ENCODE data around the gene FAM187B. TPM values are rescaled to one million over a fixed set of nuclear protein-coding genes. Genes with fewer than 3 reads are reported as not detected.
"Not testable (repeated sequence)": the region's sequence is repeated elsewhere in the genome, so short reads cannot be mapped to it uniquely, and the experiment has no call there.

The FAM187B gene
- total RNA-seq, 1 donor from 2014 or later = 0.48 TPM

DNA sequence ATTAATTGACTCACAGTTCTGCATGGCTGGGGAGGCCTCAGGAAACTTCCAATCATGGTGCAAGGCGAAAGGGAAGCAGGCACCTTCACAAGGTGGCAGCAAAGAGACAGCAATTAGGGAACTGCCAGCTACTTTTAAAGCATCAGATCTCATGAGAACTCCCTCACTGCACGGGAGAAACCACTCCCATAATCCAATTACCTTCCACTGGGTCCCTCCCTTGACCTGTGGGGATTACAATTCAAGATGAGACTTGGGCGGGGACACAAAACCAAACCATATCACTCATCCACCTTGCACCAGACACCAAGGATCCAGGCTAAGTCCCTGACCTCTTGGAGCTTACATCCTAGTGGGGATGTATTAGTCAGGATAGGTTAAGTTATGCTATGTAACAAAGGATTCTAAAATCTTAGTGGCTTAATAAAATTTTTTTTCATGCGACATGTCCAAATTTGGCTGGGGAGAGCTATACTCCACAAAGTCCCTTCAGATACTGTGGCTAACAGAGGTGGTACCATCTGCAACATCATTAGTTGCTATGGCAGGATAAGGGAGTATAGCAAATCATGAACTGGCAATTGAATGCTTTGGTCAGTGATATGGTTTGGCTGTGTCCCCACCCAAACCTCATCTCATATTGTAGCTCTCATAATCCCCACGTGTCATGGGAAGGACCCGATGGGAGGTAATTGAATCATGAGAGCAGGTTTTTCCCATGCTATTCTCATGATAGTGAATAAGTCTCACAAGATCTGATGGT is 8.3 kb upstream of the FAM187B start:
- DNase-seq (ENCODE audit: low spot score) = no peak

DNA sequence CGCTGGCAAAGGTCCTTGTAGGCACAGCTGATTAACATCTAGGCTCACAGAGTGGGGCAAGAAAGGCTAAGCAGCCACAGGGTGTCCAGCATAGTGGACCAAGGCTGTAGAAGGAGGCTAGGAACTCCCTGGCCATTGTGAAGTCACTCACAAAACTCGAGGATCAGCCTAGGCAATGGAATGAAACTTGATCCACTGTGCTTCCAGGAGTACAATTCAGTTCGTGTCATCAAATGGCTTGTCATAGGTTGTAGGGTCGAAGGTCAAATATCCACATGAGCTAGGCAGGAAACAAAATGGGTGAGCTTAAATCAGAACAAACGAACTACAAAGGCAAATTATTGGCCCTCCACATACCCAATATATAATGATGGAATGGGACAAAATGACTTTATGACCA is 4.4 kb upstream of the FAM187B start:
- no peak for DNase-seq (ENCODE audit: low spot score)

DNA sequence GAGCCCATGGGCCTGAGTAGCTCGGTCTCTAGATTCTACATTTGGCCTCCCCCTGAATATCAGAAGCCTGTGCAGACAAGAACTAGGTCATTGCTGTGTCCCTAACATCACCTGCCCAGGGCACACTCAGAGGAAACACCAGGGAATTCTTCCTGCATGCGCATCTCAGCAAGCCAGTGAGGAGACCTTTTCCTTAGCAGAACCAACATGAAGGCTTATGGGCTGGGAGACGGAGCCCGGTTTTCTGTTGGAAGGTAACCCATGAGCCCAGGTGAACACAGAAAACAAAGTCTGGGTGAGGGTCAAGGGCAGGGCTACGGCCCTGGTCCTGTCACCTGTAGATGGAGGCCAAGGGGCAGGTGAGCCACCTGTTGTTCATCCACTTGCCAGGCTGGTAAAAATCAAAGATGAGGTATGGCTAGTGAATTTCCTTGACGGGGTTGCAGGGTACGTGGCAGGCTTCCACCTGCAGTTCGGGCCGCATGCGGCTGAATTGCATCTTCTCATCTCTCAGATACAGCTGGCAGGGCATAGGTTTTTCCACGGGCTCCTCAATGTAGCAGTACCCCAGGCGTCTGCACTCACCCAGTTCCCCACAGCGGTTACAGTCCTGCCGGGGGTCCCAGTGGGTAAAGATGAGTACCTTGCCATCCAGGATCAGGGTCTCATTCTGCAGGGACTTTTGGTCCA is 3.6 kb upstream of the FAM187B start:
- no peak for DNase-seq (ENCODE audit: low spot score)

DNA sequence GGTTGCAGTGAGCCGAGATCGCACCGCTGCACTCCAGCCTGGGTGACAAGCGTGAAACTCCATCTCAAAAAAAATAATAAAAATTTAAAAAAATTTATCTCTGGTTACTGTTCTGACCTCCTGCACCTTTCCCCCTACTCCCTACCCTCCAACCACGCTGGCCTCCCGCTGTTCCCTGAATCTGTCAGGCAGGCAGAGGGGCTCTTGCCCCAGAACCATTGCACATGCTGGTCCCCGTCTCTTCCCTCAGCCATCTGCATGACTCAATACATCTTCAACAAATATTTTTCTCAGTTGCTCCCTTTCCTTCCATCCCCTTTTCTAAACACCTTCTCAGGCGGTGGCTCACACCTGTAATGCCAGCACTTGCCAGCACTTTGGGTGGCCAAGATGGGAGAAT is 1.1 kb upstream of the FAM187B start:
- DNase-seq (ENCODE audit: low spot score) = no peak

DNA sequence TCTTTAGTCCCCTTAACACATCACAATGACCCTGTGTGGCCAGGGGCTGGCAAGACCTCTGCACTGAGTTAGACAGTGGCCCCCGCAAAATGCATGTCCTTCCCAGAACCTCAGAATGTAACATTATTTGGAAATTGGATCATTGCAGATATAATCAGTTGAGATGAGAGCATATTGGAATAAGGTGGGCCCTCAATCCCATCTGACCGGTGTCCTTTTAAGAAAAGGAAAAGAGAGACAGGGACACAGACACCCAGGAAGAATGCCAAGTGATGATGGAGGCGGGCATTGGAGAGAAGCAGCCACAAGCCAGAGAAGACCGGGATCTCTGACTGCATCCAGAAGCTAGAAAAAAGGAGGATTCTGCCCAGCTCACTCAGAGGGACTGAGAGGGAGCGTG is 1.8 kb downstream of the FAM187B start:
- no peak for DNase-seq (ENCODE audit: low spot score)

DNA sequence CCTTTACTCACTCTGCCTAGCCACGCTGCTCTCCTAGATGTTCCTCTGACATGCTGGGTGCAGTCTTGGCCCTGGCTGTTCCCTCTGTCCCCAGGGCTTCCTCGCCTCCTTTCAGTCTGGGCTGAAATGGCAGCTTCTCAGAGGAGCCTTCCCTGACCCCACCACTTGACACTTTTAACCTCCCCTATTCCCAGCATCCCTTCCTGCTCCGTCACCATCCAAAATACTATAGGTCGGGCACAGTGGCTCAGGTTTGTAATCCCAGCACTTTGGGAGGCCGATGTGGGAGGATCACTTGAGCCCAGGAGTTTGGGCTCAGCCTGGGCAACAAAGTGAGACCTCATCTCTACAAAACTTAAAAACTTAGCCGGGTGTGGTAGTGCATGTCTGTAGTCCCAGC is 2.6 kb downstream of the FAM187B start:
- no peak for DNase-seq (ENCODE audit: low spot score)

DNA sequence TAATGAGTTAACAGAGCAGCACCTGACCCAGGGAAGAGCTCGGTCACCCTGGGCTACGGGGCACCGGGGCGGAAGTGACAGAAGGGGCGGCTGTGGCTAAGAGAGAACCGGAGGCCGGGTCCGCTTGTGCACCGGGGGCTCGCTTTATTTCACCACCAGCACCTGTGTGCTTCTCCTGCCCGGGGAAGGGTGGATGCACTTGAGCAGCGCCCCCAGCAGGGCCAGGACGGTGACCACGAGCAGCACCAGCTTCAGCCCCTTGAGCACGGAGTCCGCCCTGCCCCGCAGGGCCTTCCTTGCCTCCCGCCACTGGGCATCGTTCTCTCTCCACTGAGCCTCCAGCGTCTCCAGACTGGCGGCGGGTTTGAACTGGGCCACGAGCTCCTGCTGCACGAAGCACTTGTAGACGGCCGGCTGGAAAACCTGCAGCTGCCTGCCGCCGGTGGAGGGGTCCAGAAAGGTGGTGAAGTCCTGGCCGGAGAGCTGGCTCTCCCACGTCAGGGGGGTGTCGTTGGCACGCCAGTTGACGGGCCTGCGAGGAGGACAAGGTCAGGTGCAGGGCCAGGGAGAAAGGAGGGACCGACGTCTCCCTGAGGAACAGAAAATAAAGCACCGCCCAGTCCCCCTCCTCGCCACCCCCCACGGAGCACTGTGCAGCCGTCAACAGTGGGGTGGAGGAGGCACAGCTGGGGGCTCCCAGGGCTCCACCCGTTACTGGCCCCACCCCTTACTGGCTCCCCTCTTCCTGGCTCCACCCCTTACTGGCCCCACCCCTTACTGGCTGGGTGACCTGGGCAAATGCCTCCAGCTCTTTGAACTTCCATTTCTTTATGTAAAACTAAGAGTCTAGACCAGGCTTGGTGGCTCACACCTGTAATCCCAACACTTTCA is 3.6 kb downstream of the FAM187B start:
- DNase-seq (ENCODE audit: low spot score) = no peak

DNA sequence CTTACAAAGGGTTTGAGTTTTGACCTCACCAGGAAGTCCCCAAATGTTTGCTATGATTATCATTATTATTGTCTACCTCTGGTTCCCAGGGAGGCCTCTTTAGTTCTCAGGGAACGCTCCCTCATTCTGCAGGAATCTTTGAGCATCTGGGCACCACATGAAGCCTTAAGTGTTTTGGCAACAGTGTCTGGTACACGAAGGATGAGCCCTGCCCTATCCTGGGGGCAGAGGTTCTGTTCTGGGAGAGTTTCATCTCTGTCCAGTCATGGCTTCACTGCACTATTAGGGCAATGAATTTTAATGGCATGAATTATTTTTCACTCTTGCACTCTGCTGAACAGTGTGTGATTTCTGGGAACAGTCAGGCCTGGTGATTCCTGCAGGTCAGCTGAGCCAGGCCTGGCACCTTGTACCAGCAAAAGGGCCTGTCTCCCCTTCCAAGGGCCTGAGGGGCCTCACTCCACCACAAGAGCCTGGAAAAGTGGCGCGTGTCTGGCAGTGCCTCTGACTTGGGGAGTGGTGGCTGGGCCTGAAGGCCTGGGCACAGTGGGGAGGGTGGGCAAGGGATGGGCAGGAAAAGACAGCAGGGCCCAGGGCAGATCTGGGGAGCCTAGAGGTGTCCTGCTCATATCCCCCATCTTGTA is 4.6 kb downstream of the FAM187B start:
- DNase-seq (ENCODE audit: low spot score) = no peak

DNA sequence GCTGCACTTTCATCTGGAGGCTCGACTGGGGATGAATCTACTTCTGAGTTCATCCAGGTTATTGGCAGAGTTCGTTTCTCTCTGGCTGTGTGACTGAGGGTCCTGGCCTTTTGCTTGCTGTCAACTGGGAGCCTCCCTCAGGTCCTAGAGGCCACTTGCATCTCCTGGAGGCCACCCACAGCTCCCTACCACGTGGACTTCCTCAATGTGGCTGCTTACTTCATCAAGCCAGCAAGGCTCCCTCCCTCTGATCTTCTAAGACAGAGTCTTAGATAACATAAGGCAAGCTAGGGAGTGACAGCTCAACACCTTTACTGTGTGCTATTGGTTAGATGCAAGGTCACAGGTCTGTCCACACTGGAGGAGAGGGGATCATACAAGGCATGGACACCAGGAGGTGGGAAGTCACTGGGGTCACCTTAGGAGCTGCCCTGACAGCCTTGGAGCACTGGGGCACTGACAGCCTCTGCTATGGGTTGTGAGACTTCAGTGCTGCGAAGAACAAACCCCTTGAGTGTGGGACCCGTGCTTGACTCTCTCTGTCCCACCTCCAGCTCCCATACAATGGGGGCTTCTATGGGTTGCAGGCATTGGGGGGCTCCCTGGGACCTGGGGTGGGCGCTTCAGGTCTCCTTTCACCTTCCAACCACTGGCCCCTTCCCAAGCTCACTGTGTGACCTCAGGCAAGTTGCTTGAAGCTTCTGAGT is 5.3 kb downstream of the FAM187B start:
- no peak for DNase-seq (ENCODE audit: low spot score)

DNA sequence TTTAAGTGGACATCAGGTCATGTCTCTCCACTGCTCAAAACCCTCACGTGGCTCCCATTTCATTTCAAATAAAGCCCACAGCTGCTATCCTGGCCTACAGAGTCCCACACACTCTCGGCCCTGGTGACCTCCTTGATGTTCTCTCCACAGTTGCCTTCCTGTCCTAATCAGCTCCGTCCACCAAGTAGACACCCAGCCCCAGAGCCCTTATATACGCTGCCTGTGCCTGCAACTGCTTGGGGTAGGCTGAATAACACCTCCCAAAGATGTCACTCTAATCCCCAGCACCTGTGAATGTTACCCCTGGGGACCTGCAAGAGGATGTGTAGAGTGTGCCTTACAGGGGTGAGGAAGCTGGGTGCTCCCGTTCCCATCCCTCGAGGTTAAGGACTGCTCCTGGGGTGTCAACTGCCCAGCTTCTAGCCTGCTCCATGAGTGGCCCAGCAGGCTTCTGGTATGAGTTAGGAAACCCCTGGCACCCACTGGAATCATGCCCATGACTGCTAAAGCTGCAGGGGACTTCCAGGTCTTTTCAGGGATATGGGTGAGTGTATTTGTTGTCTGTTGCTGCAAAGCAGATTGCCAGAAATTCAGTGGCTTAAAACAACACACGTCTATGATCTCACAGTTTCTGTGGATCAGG is 6.0 kb downstream of the FAM187B start:
- no peak for DNase-seq (ENCODE audit: low spot score)

DNA sequence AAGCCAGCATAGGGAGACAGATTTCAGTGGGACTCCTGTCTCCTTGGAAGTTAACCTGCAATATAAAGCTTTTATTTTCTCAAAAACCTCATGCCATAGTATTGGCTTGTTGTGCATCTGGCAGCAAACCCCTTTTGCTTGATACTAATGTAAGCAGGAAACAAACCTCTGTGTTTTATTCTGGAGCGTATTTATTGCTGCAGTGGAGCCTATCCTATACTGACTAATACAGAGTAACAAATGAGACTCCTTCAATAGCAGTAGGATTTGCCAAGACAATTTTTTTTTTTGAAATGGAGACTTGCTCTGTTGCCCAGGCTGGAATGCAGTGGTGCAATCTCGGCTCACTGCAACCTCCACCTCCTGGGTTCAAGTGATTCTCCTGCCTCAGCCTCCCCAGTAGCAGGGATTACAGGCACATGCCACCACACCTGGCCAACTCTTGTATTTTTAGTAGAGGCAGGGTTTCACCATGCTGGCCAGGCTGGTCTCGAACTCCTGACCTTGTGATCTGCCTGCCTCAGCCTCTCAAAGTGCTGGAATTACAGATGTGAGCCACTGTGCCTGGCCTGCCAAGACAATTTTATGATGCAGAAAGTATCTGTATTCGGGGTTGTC is 7.5 kb downstream of the FAM187B start:
- DNase-seq (ENCODE audit: low spot score) = not testable (repeated sequence)

DNA sequence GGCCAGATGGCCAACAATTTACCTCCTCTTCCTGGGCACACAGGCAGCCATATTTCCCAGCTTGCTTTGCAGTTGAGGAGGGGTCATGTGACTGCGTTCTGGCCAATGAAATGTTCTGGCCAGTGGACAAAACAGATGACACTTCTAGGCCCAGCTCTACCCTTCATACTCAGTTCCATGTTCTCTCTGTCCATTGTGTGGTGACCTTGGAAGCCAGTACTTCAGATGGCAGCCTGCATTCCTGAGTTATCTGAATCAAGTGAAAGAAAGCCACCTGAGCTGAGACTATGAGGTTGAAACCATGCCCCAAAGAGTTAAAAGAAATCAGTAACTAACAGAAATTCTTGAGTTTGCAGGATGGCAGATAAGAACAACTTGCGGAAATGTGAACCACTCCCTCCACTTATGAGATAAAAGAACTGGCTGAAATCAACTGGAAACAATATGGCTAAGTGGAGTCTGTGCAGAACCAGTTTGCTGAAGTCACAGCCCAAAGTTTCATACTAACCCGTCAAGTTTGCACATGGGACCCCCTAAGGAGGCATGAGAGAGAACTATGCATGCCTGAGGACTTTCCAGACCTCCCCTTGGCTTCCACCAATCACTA is 8.1 kb downstream of the FAM187B start:
- DNase-seq (ENCODE audit: low spot score) = peak; percentile 42

DNA sequence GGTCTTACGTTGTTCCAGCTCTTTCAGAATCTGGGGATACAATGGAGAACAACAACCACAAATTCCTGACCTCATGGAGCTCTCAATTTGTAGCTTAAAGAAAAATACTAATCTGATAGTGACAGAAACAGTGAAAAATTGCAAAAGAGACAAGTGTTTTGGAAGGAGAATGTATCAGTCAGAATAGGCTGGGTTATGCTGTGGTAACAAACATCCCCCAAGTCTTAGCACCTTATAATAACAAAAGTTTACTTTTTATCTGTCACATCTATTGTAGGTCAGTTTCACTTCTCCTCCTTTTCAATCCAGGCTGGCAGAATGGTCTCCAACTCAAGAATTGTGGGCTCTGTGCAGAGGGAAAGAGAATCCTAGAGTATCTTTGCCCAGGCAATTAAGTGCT is 9.5 kb downstream of the FAM187B start:
- no peak for DNase-seq (ENCODE audit: low spot score)

DNA sequence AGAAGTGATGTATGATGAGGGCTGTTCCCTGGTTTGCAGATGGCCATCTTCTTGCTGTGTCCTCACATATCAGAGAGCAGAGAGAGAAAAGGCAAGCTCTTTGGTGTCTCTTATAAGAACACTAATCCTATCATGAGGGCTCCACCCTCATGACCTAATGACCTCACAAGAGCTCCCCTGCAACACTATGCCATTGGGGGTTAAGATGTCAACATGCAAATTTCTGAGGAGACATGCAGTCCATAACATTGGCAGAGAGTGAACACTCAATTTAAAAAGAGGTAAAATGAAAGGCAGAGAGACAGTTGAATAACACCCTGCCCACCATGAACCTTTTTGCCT is 10.9 kb downstream of the FAM187B start:
- DNase-seq (ENCODE audit: low spot score) = no peak

DNA sequence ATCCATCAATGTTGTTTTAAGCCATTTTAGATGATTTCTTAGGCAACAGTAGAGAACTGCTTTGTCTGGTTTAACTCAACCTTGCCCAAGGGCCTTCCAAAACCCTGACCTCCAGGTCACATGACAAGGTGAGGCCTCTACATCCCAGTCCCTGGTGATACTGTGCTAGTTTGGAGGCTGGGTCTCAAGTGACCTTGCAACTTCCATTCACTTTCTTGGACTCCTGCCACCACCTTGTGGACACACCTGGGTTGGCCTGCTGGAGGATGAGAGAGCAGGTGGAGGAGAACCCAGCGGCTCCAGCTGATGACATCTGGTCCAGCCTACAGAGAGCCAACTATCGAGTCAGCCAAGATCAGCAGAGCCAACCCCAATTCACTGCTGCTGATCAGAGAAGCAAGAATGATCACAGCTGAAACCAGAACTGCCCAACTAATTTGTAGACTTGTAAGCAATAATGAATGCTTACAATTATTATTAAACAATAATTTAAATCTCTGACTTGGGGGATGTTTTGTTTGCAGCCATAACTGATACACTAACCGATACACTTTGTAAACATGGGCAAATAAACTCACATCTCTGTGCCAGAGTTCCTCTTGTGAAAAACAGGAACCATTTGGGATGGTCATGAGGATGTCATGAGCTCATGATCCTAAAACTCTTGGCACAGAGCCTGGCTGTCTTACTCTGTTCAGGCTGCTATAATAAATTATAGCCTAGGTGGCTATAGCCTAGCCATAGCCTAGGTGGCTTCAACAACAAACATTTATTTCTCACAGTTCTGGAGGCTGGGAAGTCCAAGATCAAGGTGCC is 11.5 kb downstream of the FAM187B start:
- DNase-seq (ENCODE audit: low spot score) = peak; percentile 22

DNA sequence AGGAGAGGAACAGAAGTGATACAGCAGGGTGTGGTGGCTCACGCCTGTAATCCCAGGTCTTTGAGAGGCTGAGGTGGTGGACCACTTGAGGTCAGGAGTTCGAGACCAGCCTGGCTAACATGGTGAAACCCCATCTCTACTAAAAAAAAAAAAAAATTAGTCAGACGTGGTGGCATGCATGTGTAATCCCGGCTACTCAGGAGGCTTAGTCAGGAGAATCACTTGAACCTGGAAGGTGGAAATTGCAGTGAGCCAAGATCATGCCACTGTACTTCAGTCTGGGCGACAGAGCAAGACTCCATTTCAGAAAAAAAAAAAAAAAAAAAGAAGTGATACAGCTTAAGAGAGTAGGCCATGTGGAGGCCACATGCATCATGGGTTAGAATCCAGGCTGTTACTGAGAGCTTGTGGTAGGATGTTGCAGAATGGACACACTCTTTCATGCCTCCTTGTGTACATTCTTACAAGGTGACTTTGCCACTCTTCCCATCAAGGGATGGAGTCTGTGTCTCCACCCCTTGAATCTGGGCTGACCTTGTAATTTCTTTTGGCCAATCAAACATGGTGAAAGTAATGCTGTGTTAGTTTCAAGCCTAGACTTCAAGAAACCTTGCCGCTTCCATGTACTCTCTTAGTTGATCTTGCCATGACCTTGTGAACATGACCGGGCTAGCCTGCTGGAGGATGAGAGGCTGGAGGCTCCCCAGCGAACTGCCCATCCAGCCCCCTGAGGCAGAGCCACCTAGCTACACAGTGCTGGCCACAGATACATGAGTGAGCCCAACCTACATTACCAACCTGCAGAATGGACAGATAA is 12.3 kb downstream of the FAM187B start:
- no peak for DNase-seq (ENCODE audit: low spot score)

DNA sequence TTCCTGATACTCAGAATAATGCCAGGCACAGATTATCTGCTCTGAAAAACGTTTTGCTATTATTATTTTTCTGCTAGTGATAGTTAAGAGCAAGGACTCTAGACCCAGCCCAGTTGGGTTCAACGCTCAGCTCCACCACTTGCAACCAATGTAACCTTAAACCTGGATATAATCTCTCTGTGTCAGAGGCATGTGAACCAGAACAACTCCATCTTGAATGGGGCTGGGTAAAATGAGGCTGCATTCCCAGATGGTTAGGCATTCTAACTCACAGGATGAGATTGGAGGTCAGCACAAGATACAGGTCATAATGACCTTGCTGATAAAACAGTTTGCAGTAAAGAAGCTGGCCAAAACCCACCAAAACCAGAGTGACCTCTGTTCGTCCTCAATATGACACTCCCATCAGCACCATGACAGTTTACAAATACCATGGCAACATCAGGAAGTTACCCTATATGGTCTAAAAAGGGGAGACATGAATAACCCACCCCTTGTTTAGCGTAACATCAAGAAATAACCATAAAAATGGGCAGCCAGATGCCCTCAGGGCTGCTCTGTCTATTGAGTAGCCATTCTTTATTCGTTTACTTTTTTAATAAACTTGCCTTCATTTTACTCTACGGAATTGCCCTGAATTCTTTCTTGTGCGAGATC is 13.6 kb downstream of the FAM187B start:
- no peak for DNase-seq (ENCODE audit: low spot score)

Measured in umbilical cord (tissue), 2 donors.